HCT116 (cell line): ENCODE measurements around the gene QRICH1. TPM values are rescaled to one million over a fixed set of nuclear protein-coding genes. Genes with fewer than 3 reads are reported as not detected.

Experiments
- ATAC-seq: fragments of 200-7000 bp; cut with Tn5 transposase; 2 replicates; pipeline ENCODE4 v1.9.1; 2020; ENCODE audit warnings: mild to moderate bottlenecking, moderate library complexity
- BruUV-seq: library from RNA; stranded (reverse); fragments of 400-500 nt; replicated peaks from 2 replicates; lab custom pipeline; 2021; lab: Mats Ljungman, UMichigan
- CTCF ChIA-PET: fragments of 300-600 bp; sonication (Branson Sonifier 250); formaldehyde crosslinking; loops from one replicate; lab custom pipeline; 2021; ENCODE audit warnings: antibody characterized with exemption; lab: Charles Lee
- POLR2A ChIA-PET: fragments of 300-600, 350-600 bp; sonication (Branson Sonifier 250); formaldehyde crosslinking; loops from one replicate; lab custom pipeline; 2021; ENCODE audit warnings: antibody characterized with exemption; lab: Charles Lee
- RAD21 ChIA-PET, 2 experiments: fragments of 300-600 bp; sonication (Branson Sonifier 250); formaldehyde crosslinking; loops; one replicate each; lab custom pipeline; 2023; ENCODE audit warnings: low total read pairs in 2 of 2; ENCODE audit not compliant: uncharacterized antibody in 2 of 2, unreplicated experiment in 2 of 2, low non-redundant PET in 1 of 2; lab: Charles Lee
- DNase-seq: peaks from one replicate; pipeline ENCODE4 v3.0.0-alpha.2; 2010; ENCODE audit warnings: low read depth, low spot score
- H2AFZ ChIP-seq: fragments of 200-600 bp; shearing (Covaris generic), sonication (generic); 2 replicates; pipeline ENCODE4 v1.6.1; 2017; ENCODE audit warnings: low read depth, mixed run types, mixed read lengths, antibody characterized with exemption, low read length; ENCODE audit not compliant: poor library complexity, severe bottlenecking
- H3K27ac ChIP-seq: 2 replicates; pipeline ENCODE4 v1.5.1; 2012; ENCODE audit warnings: low read depth, low read length
- H3K27me3 ChIP-seq: fragments of 200-600 bp; sonication (generic); 2 replicates; pipeline ENCODE4 v1.6.1; 2016; ENCODE audit warnings: mixed run types, low read length, mixed read lengths; ENCODE audit not compliant: insufficient read depth
- H3K36me3 ChIP-seq, 2 experiments: fragments of 200-500 bp in 1 of 2; fragments of 200-600 bp in 1 of 2; sonication (Bioruptor generic) in 1 of 2; sonication (generic) in 1 of 2; 2 replicates each; pipeline versions ENCODE4 v1.5.1 to v1.6.1; 2014 to 2016; ENCODE audit warnings: low read length in 2 of 2, inconsistent platforms in 1 of 2, mixed read lengths in 1 of 2, mixed run types in 1 of 2; ENCODE audit not compliant: insufficient read depth in 2 of 2, control insufficient read depth in 1 of 2
- H3K4me1 ChIP-seq, 2 experiments: fragments of 200-600 bp in 1 of 2; sonication (generic) in 1 of 2; 2 replicates each; pipeline versions ENCODE4 v1.5.1 to v1.6.1; 2012 to 2017; ENCODE audit warnings: low read length in 2 of 2, inconsistent platforms in 1 of 2, mild to moderate bottlenecking in 1 of 2, mixed read lengths in 1 of 2, mixed run types in 1 of 2, moderate library complexity in 1 of 2; ENCODE audit not compliant: insufficient read depth in 2 of 2, control insufficient read depth in 1 of 2
- H3K4me2 ChIP-seq: fragments of 200-600 bp; sonication (generic); 2 replicates; pipeline ENCODE4 v1.6.1; 2017; ENCODE audit warnings: mixed run types, low read length, mixed read lengths
- H3K4me3 ChIP-seq, 2 experiments: fragments of 200-600 bp in 1 of 2; sonication (generic) in 1 of 2; replicated peaks in 1 of 2; 2 replicates each; pipeline ENCODE4 v1.5.1; 2011 to 2016; ENCODE audit warnings: low read length in 2 of 2, control low read depth in 1 of 2, low read depth in 1 of 2, mild to moderate bottlenecking in 1 of 2, mixed read lengths in 1 of 2, mixed run types in 1 of 2
- H3K79me2 ChIP-seq: fragments of 200-600 bp; sonication (generic); 2 replicates; pipeline ENCODE4 v1.6.1; 2017; ENCODE audit warnings: mild to moderate bottlenecking, mixed run types, low read length, moderate library complexity, mixed read lengths; ENCODE audit not compliant: insufficient read depth
- H3K9ac ChIP-seq: fragments of 200-600 bp; sonication (generic); 2 replicates; pipeline ENCODE4 v1.6.1; 2016; ENCODE audit warnings: low read length, mixed read lengths
- H3K9me2 ChIP-seq: fragments of 200-600 bp; sonication (generic), shearing (Covaris generic); 2 replicates; pipeline ENCODE4 v1.6.1; 2017; ENCODE audit warnings: mixed run types, mild to moderate bottlenecking, moderate library complexity; ENCODE audit not compliant: insufficient read depth
- H3K9me3 ChIP-seq, 2 experiments: fragments of 200-500 bp in 1 of 2; fragments of 200-600 bp in 1 of 2; sonication (Bioruptor generic) in 1 of 2; sonication (generic) in 1 of 2; 2 replicates each; pipeline ENCODE4 v1.6.1; 2014 to 2017; ENCODE audit warnings: low read length in 2 of 2, mixed read lengths in 2 of 2, inconsistent platforms in 1 of 2, low read depth in 1 of 2, mild to moderate bottlenecking in 1 of 2, mixed run types in 1 of 2, moderate library complexity in 1 of 2; ENCODE audit not compliant: control insufficient read depth in 1 of 2, insufficient read depth in 1 of 2
- H4K20me1 ChIP-seq: fragments of 200-600 bp; sonication (generic), shearing (Covaris generic); 2 replicates; pipeline ENCODE4 v1.6.1; 2017; ENCODE audit warnings: mixed run types, mild to moderate bottlenecking, moderate library complexity; ENCODE audit not compliant: insufficient read depth
- ATF3 ChIP-seq: IDR thresholded peaks from 2 replicates; pipeline ENCODE4 v1.6.1; 2012
- CBX3 ChIP-seq: IDR thresholded peaks from 2 replicates; pipeline ENCODE4 v1.6.1; 2012; ENCODE audit warnings: low read depth
- CEBPB ChIP-seq: IDR thresholded peaks from 2 replicates; pipeline ENCODE4 v1.6.1; 2012; ENCODE audit warnings: low read depth
- EZH2phosphoT487 ChIP-seq: fragments of 200-600 bp; IDR thresholded peaks from 2 replicates; pipeline ENCODE4 v1.6.1; 2018; ENCODE audit warnings: antibody characterized with exemption, borderline replicate concordance
- FOSL1 ChIP-seq: IDR thresholded peaks from 2 replicates; pipeline ENCODE4 v1.6.1; 2012; ENCODE audit warnings: low read depth
- JUND ChIP-seq: IDR thresholded peaks from 2 replicates; pipeline ENCODE4 v1.6.1; 2012
- POLR2A ChIP-seq: IDR thresholded peaks from 2 replicates; pipeline ENCODE4 v1.7.0; 2011; ENCODE audit warnings: borderline replicate concordance; ENCODE audit not compliant: insufficient read depth, insufficient read length; ENCODE audit errors: extremely low read depth
- POLR2AphosphoS5 ChIP-seq: IDR thresholded peaks from 2 replicates; pipeline ENCODE4 v1.6.1; 2011; ENCODE audit warnings: mild to moderate bottlenecking, low read depth, low read length, moderate library complexity
- SIN3A ChIP-seq: IDR thresholded peaks from 2 replicates; pipeline ENCODE4 v1.6.1; 2012; ENCODE audit warnings: low read depth
- SP1 ChIP-seq: IDR thresholded peaks from 2 replicates; pipeline ENCODE4 v1.6.1; 2012; ENCODE audit warnings: low read depth
- TCF7L2 ChIP-seq: IDR thresholded peaks from 2 replicates; pipeline ENCODE4 v1.7.0; 2011; ENCODE audit warnings: borderline replicate concordance, inconsistent platforms; ENCODE audit not compliant: insufficient read depth, insufficient read length; ENCODE audit errors: extremely low read depth
- YY1 ChIP-seq: IDR thresholded peaks from 2 replicates; pipeline ENCODE4 v1.6.1; 2011; ENCODE audit warnings: low read length, low read depth, moderate library complexity, mild to moderate bottlenecking; ENCODE audit not compliant: insufficient replicate concordance; ENCODE audit errors: extremely low read depth
- intact Hi-C: fragments of 100-400 bp; cut with micrococcal nuclease; formaldehyde crosslinking; loops from 2 replicates; pipeline ENCODE4 v1.10.0; 2022
- total RNA-seq: library from RNA; stranded (reverse); gene quantifications from one replicate; pipeline ENCODE4 v1.2.1, GENCODE V29; 2021; ENCODE audit not compliant: unreplicated experiment
- TF ChIP-seq, protein P1 (sequence below): IDR thresholded peaks from 2 replicates; pipeline ENCODE4 v1.6.1; 2012; ENCODE audit warnings: low read depth

QRICH1 gene
- total RNA-seq, 1 experiment from 2014 or later = 105 TPM

GRCh38 chr3:49016414-49017228 lies 77.2 kb downstream of the QRICH1 start:
- H3K4me1 ChIP-seq = peaks cover 14 to 43% of the 10 kb centered on the region in 2 experiments
- no peaks in the 10 kb centered on the region for H3K9me3 ChIP-seq
- no peak for DNase-seq
- H3K9ac ChIP-seq = peak overlapping the region; percentile 99
- intact Hi-C loops = no loop called here
- H2AFZ ChIP-seq = no peak overlapping the region
- ChIA-PET POLR2A (interaction anchor here (2.0 to 5.3 kb wide), 4 partner anchors 9 to 77 kb away, joined by 5 to 41 read pairs (median 22); partner anchors contain the start of genes IMPDH2, QRICH1 and WDR6), CTCF (interaction anchor here (1.2 to 3.3 kb wide), 2 partner anchors 9 to 28 kb away, joined by 3 to 16 read pairs; partner anchors contain the start of gene WDR6), RAD21 (no interaction called here)
- H3K36me3 ChIP-seq = peaks cover 16 to 33% of the 10 kb centered on the region in 2 experiments; a peak in 3 of 4 replicates
- no peaks in the 10 kb centered on the region for H3K9me2 ChIP-seq
- no peaks in the 10 kb centered on the region for H4K20me1 ChIP-seq
- H3K27ac ChIP-seq = peak overlapping the region; percentile 99
- H3K4me2 ChIP-seq = peak overlapping the region; percentile 90
- peak overlapping the region; percentile 61 to 80 for H3K4me3 ChIP-seq
- H3K79me2 ChIP-seq = peaks cover 49% of the 10 kb centered on the region
- H3K27me3 ChIP-seq = no peaks in the 10 kb centered on the region
- no peak for ATAC-seq
- BruUV-seq = no TSS peak
- TF ChIP-seq POLR2AphosphoS5 (peak; percentile 33; the same call in 1 of the 2 replicates), EZH2phosphoT487 (no peak)

DNA sequence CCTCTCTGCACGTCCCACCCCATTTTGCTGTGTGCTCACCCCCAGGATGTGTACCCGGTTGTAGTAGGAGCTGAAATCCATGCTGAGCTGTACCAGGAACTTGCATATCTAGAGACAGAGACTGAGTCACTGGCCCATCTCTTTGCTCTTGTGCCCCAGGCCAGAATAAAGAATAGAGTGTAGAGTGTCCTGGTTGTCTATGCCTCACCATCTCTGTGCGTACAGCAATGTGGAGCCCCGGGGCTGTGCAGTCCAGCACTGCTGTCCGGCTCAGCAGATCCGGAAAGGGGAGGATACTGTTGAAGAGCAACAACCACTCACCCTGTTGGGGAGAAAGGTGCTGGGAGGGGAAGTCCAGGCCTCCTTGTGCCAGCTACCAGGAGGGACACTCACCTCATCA lies 78.1 kb downstream of the QRICH1 start:
- intact Hi-C loops = no loop called here
- Histone ChIP-seq H3K9me2 (no peaks in the 10 kb centered on the region), H3K4me2 (no peak overlapping the region), H3K27me3 (no peaks in the 10 kb centered on the region), H4K20me1 (no peaks in the 10 kb centered on the region), H2AFZ (no peak overlapping the region), H3K4me1 (peaks cover 14 to 41% of the 10 kb centered on the region in 2 experiments), H3K79me2 (peaks cover 52% of the 10 kb centered on the region), H3K27ac (no peak overlapping the region), H3K9ac (no peak overlapping the region; the same call in 1 of the 2 replicates), H3K36me3 (peaks cover 19 to 36% of the 10 kb centered on the region in 2 experiments; a peak in 3 of 4 replicates), H3K9me3 (no peaks in the 10 kb centered on the region), H3K4me3 (no peak overlapping the region)
- CTCF ChIA-PET = interaction anchor here (1.2 kb wide), 1 partner anchor 27 kb away, joined by 3 read pairs; no protein-coding TSS in a partner anchor
- RAD21 ChIA-PET = no interaction called here
- no TSS peak for BruUV-seq
- POLR2A ChIA-PET = interaction anchor here (4.1 kb wide), 1 partner anchor 8 kb away, joined by 39 read pairs; the partner anchor contains the start of gene WDR6
- no peak for ATAC-seq
- DNase-seq = no peak
- TF ChIP-seq CEBPB (no peak), TCF7L2 (no peak), POLR2AphosphoS5 (no peak; the same call in 1 of the 2 replicates), FOSL1 (no peak), SP1 (no peak), YY1 (no peak), ATF3 (no peak), JUND (no peak), CBX3 (no peak), SIN3A (no peak), POLR2A (no peak)
- TF ChIP-seq, protein P1, sequence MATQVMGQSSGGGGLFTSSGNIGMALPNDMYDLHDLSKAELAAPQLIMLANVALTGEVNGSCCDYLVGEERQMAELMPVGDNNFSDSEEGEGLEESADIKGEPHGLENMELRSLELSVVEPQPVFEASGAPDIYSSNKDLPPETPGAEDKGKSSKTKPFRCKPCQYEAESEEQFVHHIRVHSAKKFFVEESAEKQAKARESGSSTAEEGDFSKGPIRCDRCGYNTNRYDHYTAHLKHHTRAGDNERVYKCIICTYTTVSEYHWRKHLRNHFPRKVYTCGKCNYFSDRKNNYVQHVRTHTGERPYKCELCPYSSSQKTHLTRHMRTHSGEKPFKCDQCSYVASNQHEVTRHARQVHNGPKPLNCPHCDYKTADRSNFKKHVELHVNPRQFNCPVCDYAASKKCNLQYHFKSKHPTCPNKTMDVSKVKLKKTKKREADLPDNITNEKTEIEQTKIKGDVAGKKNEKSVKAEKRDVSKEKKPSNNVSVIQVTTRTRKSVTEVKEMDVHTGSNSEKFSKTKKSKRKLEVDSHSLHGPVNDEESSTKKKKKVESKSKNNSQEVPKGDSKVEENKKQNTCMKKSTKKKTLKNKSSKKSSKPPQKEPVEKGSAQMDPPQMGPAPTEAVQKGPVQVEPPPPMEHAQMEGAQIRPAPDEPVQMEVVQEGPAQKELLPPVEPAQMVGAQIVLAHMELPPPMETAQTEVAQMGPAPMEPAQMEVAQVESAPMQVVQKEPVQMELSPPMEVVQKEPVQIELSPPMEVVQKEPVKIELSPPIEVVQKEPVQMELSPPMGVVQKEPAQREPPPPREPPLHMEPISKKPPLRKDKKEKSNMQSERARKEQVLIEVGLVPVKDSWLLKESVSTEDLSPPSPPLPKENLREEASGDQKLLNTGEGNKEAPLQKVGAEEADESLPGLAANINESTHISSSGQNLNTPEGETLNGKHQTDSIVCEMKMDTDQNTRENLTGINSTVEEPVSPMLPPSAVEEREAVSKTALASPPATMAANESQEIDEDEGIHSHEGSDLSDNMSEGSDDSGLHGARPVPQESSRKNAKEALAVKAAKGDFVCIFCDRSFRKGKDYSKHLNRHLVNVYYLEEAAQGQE = no peak
